HepG2 (cell line): ENCODE data around the gene LCAT. TPM values are rescaled to one million over a fixed set of nuclear protein-coding genes. Genes with fewer than 3 reads are reported as not detected.

Source experiments
- AHR ChIP-seq: IDR thresholded peaks from 2 replicates; pipeline ENCODE4 v1.6.1; 2018; ENCODE audit warnings: missing genetic modification reagents, missing compliant biosample characterization
- ELF3 ChIP-seq: IDR thresholded peaks from 2 replicates; pipeline ENCODE4 v1.6.1; 2016; ENCODE audit warnings: missing genetic modification reagents, missing compliant biosample characterization
- NFE2 ChIP-seq: sonication (generic); formaldehyde crosslinking; IDR thresholded peaks from 2 replicates; pipeline ENCODE4 v1.4.0; 2020; ENCODE audit warnings: missing genetic modification reagents
- SCMH1 ChIP-seq: sonication (generic); formaldehyde crosslinking; IDR thresholded peaks from 2 replicates; pipeline ENCODE4 v1.9.0; 2021; ENCODE audit warnings: missing genetic modification reagents, mild to moderate bottlenecking, borderline replicate concordance
- TCF12 ChIP-seq, 2 experiments: fragments of 450-650 bp in 1 of 2; sonication (generic) in 1 of 2; formaldehyde crosslinking in 1 of 2; IDR thresholded peaks; 2 replicates each; pipeline versions ENCODE4 v1.6.1 to v1.8.0; 2017 to 2022; ENCODE audit warnings: antibody characterized with exemption in 1 of 2, mild to moderate bottlenecking in 1 of 2, missing genetic modification reagents in 1 of 2, moderate library complexity in 1 of 2
- ZBTB7B ChIP-seq: sonication (generic); formaldehyde crosslinking; IDR thresholded peaks from 2 replicates; pipeline ENCODE4 v1.4.0; 2020; ENCODE audit warnings: missing genetic modification reagents
- ZNF383 ChIP-seq: sonication (generic); formaldehyde crosslinking; IDR thresholded peaks from 2 replicates; pipeline ENCODE4 v1.4.0; 2020; ENCODE audit warnings: missing genetic modification reagents, mild to moderate bottlenecking, borderline replicate concordance
- ZNF543 ChIP-seq: sonication (generic); formaldehyde crosslinking; IDR thresholded peaks from 2 replicates; pipeline ENCODE4 v1.4.0; 2020; ENCODE audit warnings: mild to moderate bottlenecking, missing genetic modification reagents
- ZNF572 ChIP-seq: sonication (generic); formaldehyde crosslinking; IDR thresholded peaks from 2 replicates; pipeline ENCODE4 v1.5.1; 2020; ENCODE audit warnings: mild to moderate bottlenecking, missing genetic modification reagents
- polyA plus RNA-seq, 8 experiments: library from polyadenylated mRNA; depleted of rRNA in 3 of 8; stranded (reverse) in 7 of 8; unstranded in 1 of 8; fragments of >200 nt; fragmentation: Illumina TruSeq in 4 of 8; extraction: Trizol in 4 of 8; gene quantifications; 2 replicates each; pipeline versions ENCODE4 v1.2.1 to v1.2.3, GENCODE V29; 2011 to 2016; ENCODE audit warnings: low read depth in 4 of 8, missing spikeins in 1 of 8, mixed read lengths in 1 of 8; ENCODE audit not compliant: insufficient read depth in 1 of 8
- total RNA-seq, 5 experiments: library from RNA; depleted of rRNA; stranded (reverse); fragments of >200 nt; fragmentation: Illumina TruSeq; extraction: Trizol; gene quantifications; 2 replicates each; pipeline ENCODE4 v1.2.3, GENCODE V29; 2016; ENCODE audit warnings: low read depth in 1 of 5
- TF ChIP-seq, protein P1 (sequence below): IDR thresholded peaks from 2 replicates; pipeline ENCODE4 v1.6.1; 2016; ENCODE audit warnings: missing genetic modification reagents, missing compliant biosample characterization
- TF ChIP-seq, protein P2 (sequence below): sonication (generic); formaldehyde crosslinking; IDR thresholded peaks from 2 replicates; pipeline ENCODE4 v1.8.1; 2023; ENCODE audit warnings: mild to moderate bottlenecking, missing genetic modification reagents
- TF ChIP-seq, protein P3 (sequence below): sonication (generic); formaldehyde crosslinking; IDR thresholded peaks from 2 replicates; pipeline ENCODE4 v1.8.0; 2022; ENCODE audit warnings: missing genetic modification reagents, low read depth, mild to moderate bottlenecking, borderline replicate concordance
- TF ChIP-seq, protein P4 (sequence below): sonication (generic); formaldehyde crosslinking; IDR thresholded peaks from 2 replicates; pipeline ENCODE4 v1.4.0; 2020; ENCODE audit warnings: missing genetic modification reagents, borderline replicate concordance
- TF ChIP-seq, protein P5 (sequence below): sonication (generic); formaldehyde crosslinking; IDR thresholded peaks from 2 replicates; pipeline ENCODE4 v1.8.0; 2022; ENCODE audit warnings: mild to moderate bottlenecking, missing genetic modification reagents, borderline replicate concordance
- TF ChIP-seq, protein P6 (sequence below): sonication (generic); formaldehyde crosslinking; IDR thresholded peaks from 2 replicates; pipeline ENCODE4 v1.4.0; 2020; ENCODE audit warnings: missing genetic modification reagents, mild to moderate bottlenecking, borderline replicate concordance
- TF ChIP-seq, protein P7 (sequence below): IDR thresholded peaks from 2 replicates; pipeline ENCODE4 v1.6.1; 2016

LCAT gene
- total and polyA plus RNA-seq, 2 of the 13 experiments (the other 11 are each of a cell fraction or from before 2014, with no cell fraction given), result 36.1 to 38.9 TPM

DNA sequence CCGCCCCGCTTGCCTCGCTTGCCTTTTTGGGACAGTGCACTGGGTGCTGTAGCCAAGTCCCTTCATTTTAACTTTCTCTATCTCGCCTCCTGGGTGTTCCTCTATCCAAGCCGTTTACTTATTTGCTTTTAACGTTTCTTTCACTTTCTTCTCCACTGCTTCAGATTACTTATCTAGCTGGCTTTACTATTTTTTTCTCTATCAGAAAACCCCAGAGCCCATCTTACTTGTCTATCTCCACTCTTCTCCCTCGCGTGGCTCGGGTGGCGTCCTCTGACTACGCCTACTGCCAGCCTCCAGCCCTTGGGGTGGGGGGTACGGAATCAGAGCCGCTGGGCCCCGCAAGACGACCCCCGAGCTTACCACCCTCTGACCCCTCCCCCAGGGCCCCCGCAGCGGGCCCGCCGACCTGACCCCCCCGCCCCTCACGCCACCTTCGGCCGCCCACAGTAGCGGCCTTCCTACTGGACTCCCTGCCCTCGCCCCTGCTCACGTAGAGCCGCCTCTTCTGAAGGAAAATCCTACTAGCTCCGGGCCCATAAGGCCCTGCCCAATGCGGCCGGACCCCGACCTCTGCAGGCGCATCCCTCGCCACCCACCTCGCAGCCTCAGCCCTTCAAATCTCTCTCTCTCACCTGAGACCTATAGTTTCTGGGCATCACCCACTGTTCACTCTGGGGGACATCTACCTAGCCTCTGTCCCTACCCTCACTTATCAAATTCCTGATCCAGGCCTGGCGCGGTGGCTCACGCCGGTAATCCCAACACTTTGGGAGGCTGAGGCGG, 25.5 kb upstream of the LCAT start (continued):
- TF ChIP-seq, protein P1, sequence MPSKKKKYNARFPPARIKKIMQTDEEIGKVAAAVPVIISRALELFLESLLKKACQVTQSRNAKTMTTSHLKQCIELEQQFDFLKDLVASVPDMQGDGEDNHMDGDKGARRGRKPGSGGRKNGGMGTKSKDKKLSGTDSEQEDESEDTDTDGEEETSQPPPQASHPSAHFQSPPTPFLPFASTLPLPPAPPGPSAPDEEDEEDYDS (CRISPR knock-in tag), result peak; percentile 51; the same call in 1 of the 2 replicates
- TF ChIP-seq ZBTB7B (CRISPR knock-in tag), result peak; percentile 52; the same call in 1 of the 2 replicates
- TF ChIP-seq, protein P2, sequence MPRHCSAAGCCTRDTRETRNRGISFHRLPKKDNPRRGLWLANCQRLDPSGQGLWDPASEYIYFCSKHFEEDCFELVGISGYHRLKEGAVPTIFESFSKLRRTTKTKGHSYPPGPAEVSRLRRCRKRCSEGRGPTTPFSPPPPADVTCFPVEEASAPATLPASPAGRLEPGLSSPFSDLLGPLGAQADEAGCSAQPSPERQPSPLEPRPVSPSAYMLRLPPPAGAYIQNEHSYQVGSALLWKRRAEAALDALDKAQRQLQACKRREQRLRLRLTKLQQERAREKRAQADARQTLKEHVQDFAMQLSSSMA (CRISPR knock-in tag), result 0 out of 2 replicates have a peak, but pooled peaks have one; percentile 57
- TF ChIP-seq ELF3 (CRISPR knock-in tag), result peak; percentile 12; the same call in 1 of the 2 replicates
- TF ChIP-seq, protein P3, sequence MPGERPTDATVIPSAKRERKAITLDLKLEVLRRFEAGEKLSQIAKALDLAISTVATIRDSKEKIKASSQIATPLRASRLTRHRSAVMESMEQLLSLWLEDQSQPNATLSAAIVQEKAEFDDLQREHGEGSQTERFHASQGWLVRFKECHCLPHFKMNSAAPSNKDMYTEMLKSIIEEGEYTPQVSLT, result no peak
- TF ChIP-seq ZNF543, result no peak; the same call in 1 of the 2 replicates
- TF ChIP-seq, protein P4, sequence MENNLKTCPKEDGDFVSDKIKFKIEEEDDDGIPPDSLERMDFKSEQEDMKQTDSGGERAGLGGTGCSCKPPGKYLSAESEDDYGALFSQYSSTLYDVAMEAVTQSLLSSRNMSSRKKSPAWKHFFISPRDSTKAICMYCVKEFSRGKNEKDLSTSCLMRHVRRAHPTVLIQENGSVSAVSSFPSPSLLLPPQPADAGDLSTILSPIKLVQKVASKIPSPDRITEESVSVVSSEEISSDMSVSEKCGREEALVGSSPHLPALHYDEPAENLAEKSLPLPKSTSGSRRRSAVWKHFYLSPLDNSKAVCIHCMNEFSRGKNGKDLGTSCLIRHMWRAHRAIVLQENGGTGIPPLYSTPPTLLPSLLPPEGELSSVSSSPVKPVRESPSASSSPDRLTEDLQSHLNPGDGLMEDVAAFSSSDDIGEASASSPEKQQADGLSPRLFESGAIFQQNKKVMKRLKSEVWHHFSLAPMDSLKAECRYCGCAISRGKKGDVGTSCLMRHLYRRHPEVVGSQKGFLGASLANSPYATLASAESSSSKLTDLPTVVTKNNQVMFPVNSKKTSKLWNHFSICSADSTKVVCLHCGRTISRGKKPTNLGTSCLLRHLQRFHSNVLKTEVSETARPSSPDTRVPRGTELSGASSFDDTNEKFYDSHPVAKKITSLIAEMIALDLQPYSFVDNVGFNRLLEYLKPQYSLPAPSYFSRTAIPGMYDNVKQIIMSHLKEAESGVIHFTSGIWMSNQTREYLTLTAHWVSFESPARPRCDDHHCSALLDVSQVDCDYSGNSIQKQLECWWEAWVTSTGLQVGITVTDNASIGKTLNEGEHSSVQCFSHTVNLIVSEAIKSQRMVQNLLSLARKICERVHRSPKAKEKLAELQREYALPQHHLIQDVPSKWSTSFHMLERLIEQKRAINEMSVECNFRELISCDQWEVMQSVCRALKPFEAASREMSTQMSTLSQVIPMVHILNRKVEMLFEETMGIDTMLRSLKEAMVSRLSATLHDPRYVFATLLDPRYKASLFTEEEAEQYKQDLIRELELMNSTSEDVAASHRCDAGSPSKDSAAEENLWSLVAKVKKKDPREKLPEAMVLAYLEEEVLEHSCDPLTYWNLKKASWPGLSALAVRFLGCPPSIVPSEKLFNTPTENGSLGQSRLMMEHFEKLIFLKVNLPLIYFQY (CRISPR knock-in tag), result peak; percentile 77; the same call in 1 of the 2 replicates
- no peak for TF ChIP-seq AHR
- TF ChIP-seq, protein P5, sequence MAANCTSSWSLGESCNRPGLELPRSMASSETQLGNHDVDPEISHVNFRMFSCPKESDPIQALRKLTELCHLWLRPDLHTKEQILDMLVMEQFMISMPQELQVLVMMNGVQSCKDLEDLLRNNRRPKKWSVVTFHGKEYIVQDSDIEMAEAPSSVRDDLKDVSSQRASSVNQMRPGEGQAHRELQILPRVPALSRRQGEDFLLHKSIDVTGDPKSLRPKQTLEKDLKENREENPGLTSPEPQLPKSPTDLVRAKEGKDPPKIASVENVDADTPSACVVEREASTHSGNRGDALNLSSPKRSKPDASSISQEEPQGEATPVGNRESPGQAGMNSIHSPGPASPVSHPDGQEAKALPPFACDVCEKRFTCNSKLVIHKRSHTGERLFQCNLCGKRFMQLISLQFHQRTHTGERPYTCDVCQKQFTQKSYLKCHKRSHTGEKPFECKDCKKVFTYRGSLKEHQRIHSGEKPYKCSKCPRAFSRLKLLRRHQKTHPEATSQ (CRISPR knock-in tag), result 0 out of 2 replicates have a peak, but pooled peaks have one; percentile 12
- no peak for TF ChIP-seq NFE2 (CRISPR knock-in tag)
- no peak for TF ChIP-seq TCF12 (IDR thresholded peaks at IDR 0.05)
- TF ChIP-seq TCF12 (CRISPR knock-in tag; IDR thresholded peaks at IDR 0.05), result no peak
- no peak for TF ChIP-seq SCMH1
- TF ChIP-seq, protein P6, sequence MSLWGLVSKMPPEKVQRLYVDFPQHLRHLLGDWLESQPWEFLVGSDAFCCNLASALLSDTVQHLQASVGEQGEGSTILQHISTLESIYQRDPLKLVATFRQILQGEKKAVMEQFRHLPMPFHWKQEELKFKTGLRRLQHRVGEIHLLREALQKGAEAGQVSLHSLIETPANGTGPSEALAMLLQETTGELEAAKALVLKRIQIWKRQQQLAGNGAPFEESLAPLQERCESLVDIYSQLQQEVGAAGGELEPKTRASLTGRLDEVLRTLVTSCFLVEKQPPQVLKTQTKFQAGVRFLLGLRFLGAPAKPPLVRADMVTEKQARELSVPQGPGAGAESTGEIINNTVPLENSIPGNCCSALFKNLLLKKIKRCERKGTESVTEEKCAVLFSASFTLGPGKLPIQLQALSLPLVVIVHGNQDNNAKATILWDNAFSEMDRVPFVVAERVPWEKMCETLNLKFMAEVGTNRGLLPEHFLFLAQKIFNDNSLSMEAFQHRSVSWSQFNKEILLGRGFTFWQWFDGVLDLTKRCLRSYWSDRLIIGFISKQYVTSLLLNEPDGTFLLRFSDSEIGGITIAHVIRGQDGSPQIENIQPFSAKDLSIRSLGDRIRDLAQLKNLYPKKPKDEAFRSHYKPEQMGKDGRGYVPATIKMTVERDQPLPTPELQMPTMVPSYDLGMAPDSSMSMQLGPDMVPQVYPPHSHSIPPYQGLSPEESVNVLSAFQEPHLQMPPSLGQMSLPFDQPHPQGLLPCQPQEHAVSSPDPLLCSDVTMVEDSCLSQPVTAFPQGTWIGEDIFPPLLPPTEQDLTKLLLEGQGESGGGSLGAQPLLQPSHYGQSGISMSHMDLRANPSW (CRISPR knock-in tag), result no peak
- TF ChIP-seq ZNF572 (CRISPR knock-in tag), result peak; percentile 87; the same call in 1 of the 2 replicates
- TF ChIP-seq, protein P7, sequence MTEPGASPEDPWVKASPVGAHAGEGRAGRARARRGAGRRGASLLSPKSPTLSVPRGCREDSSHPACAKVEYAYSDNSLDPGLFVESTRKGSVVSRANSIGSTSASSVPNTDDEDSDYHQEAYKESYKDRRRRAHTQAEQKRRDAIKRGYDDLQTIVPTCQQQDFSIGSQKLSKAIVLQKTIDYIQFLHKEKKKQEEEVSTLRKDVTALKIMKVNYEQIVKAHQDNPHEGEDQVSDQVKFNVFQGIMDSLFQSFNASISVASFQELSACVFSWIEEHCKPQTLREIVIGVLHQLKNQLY (CRISPR knock-in tag), result no peak
- TF ChIP-seq ZNF383, result no peak
